HepG2 (cell line): Measurements from ENCODE around the gene FUT6. TPM values are rescaled to one million over a fixed set of nuclear protein-coding genes. Genes with fewer than 3 reads are reported as not detected.

ENCODE experiments used
- CCAR2 ChIP-seq: fragments of 200-400 bp; formaldehyde crosslinking; optimal IDR thresholded peaks from 2 replicates; pipeline ENCODE3; 2018; ENCODE audit warnings: low read depth, mild to moderate bottlenecking, low read length, moderate library complexity
- IRX3 ChIP-seq: sonication (generic); formaldehyde crosslinking; IDR thresholded peaks from 2 replicates; pipeline ENCODE4 v1.8.1; 2023; ENCODE audit warnings: mild to moderate bottlenecking, low read depth, missing genetic modification reagents, borderline replicate concordance
- JUNB ChIP-seq: sonication (generic); formaldehyde crosslinking; IDR thresholded peaks from 2 replicates; pipeline ENCODE4 v1.8.0; 2022; ENCODE audit warnings: missing genetic modification reagents, mild to moderate bottlenecking, borderline replicate concordance
- KAT8 ChIP-seq: IDR thresholded peaks from 2 replicates; pipeline ENCODE4 v1.6.1; 2016; ENCODE audit warnings: missing genetic modification reagents, missing compliant biosample characterization
- MAFG ChIP-seq: sonication (generic); formaldehyde crosslinking; IDR thresholded peaks from 2 replicates; pipeline ENCODE4 v1.5.1; 2020; ENCODE audit warnings: mild to moderate bottlenecking, missing genetic modification reagents
- RORA ChIP-seq: sonication (generic); formaldehyde crosslinking; IDR thresholded peaks from 2 replicates; pipeline ENCODE4 v1.5.0; 2020; ENCODE audit warnings: mild to moderate bottlenecking, missing genetic modification reagents, moderate library complexity
- SP2 ChIP-seq: sonication (generic); formaldehyde crosslinking; IDR thresholded peaks from 2 replicates; pipeline ENCODE4 v1.5.1; 2020; ENCODE audit warnings: mild to moderate bottlenecking, missing genetic modification reagents
- SRSF4 ChIP-seq: fragments of 200-400 bp; formaldehyde crosslinking; IDR thresholded peaks from one replicate; pipeline ENCODE4 v1.6.1; 2018; ENCODE audit warnings: mild to moderate bottlenecking, low read depth, low read length, moderate library complexity; ENCODE audit not compliant: poor library complexity, severe bottlenecking
- TBX2 ChIP-seq: sonication (generic); formaldehyde crosslinking; IDR thresholded peaks from 2 replicates; pipeline ENCODE4 v1.5.0; 2020; ENCODE audit warnings: missing genetic modification reagents, mild to moderate bottlenecking, borderline replicate concordance
- ZC3H4 ChIP-seq: sonication (generic); formaldehyde crosslinking; IDR thresholded peaks from 2 replicates; pipeline ENCODE4 v1.4.0; 2020; ENCODE audit warnings: missing genetic modification reagents, borderline replicate concordance
- ZFP36 ChIP-seq: fragments of 150-350 bp; IDR thresholded peaks from 2 replicates; pipeline ENCODE4 v1.6.1; 2018; ENCODE audit warnings: borderline replicate concordance, low read length, low read depth; ENCODE audit not compliant: partially characterized antibody
- ZNF101 ChIP-seq: sonication (generic); formaldehyde crosslinking; IDR thresholded peaks from 2 replicates; pipeline ENCODE4 v1.4.0; 2020; ENCODE audit warnings: mild to moderate bottlenecking, low read depth, missing genetic modification reagents, borderline replicate concordance
- ZNF30 ChIP-seq: sonication (generic); formaldehyde crosslinking; IDR thresholded peaks from 2 replicates; pipeline ENCODE4 v1.5.0; 2020; ENCODE audit warnings: mild to moderate bottlenecking, missing genetic modification reagents
- ZNF446 ChIP-seq: sonication (generic); formaldehyde crosslinking; IDR thresholded peaks from 2 replicates; pipeline ENCODE4 v1.5.0; 2020; ENCODE audit warnings: mild to moderate bottlenecking, missing genetic modification reagents
- ZNF570 ChIP-seq: sonication (generic); formaldehyde crosslinking; IDR thresholded peaks from 2 replicates; pipeline ENCODE4 v1.4.0; 2020; ENCODE audit warnings: mild to moderate bottlenecking, missing genetic modification reagents, borderline replicate concordance
- ZNF577 ChIP-seq: sonication (generic); formaldehyde crosslinking; IDR thresholded peaks from 2 replicates; pipeline ENCODE4 v1.4.0; 2020; ENCODE audit warnings: mild to moderate bottlenecking, low read depth, missing genetic modification reagents, borderline replicate concordance
- ZNF607 ChIP-seq: sonication (generic); formaldehyde crosslinking; IDR thresholded peaks from 2 replicates; pipeline ENCODE4 v1.5.1; 2020; ENCODE audit warnings: missing genetic modification reagents, mild to moderate bottlenecking, borderline replicate concordance
- ZNF720 ChIP-seq: sonication (generic); formaldehyde crosslinking; IDR thresholded peaks from 2 replicates; pipeline ENCODE4 v1.4.0; 2020; ENCODE audit warnings: missing genetic modification reagents
- polyA plus RNA-seq, 8 experiments: library from polyadenylated mRNA; depleted of rRNA in 3 of 8; stranded (reverse) in 7 of 8; unstranded in 1 of 8; fragments of >200 nt; fragmentation: Illumina TruSeq in 4 of 8; extraction: Trizol in 4 of 8; gene quantifications; 2 replicates each; pipeline versions ENCODE4 v1.2.1 to v1.2.3, GENCODE V29; 2011 to 2016; ENCODE audit warnings: low read depth in 4 of 8, missing spikeins in 1 of 8, mixed read lengths in 1 of 8; ENCODE audit not compliant: insufficient read depth in 1 of 8
- total RNA-seq, 5 experiments: library from RNA; depleted of rRNA; stranded (reverse); fragments of >200 nt; fragmentation: Illumina TruSeq; extraction: Trizol; gene quantifications; 2 replicates each; pipeline ENCODE4 v1.2.3, GENCODE V29; 2016; ENCODE audit warnings: low read depth in 1 of 5
- TF ChIP-seq, protein P1 (sequence below): sonication (generic); formaldehyde crosslinking; IDR thresholded peaks from 2 replicates; pipeline ENCODE4 v1.4.0; 2020; ENCODE audit warnings: missing genetic modification reagents
- TF ChIP-seq, protein P2 (sequence below): sonication (generic); formaldehyde crosslinking; IDR thresholded peaks from 2 replicates; pipeline ENCODE4 v1.9.0; 2022; ENCODE audit warnings: low read depth, missing genetic modification reagents
- TF ChIP-seq, protein P3 (sequence below): IDR thresholded peaks from 2 replicates; pipeline ENCODE4 v1.6.1; 2016; ENCODE audit warnings: control low read depth

Gene FUT6
- total and polyA plus RNA-seq, 2 of the 13 experiments (the other 11 are each of a cell fraction or from before 2014, with no cell fraction given) = 8.2 to 27.7 TPM

DNA sequence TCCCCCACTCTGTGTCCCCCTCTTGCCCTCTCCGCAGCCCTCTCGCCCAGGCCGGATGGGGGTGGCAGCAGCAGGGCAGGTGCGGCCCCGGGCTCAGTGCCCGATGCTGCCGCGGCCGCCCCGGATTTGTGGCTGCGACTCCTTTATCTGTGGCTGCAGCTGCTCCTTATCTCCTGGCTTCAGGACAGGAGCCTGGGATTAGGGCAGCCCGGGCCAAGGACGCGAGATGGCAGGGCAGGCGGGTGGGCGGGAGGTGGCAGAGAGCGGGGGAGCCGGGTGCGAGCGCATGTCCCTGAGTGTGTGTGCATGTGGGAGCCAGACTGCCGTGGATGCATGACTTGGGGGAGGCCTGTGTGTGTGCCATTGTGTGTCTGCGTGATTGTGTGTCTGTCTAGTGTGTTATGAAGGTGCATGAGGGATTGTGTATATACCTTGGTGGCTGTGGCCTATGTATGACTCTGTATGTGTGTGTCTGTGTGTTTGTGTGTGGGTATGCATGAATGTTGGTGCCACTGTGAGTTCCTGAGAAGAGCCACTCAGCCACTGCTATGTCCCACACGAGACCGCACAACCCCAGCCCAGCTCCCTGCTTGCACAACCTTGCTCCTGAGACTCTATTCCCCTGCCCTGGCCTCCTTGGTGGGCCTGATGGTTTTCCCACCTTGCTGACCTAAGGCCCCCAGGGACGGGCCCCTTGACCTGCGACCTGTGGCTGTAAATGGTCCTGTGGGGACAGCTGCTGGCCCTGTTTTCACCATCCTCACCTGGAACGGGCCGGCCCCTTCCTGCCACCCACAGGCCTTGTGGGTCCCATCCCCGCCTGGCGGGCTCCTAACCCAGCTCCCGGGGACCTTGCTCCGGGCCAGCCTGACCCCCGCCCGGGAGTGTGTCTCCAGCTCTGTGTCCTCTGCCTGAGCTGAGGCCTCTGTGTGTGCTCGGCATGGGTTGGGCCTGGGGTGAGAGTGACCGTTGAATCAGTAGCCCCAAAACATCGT lies 40.0 kb downstream of the FUT6 start (continued):
- TF ChIP-seq, protein P1, sequence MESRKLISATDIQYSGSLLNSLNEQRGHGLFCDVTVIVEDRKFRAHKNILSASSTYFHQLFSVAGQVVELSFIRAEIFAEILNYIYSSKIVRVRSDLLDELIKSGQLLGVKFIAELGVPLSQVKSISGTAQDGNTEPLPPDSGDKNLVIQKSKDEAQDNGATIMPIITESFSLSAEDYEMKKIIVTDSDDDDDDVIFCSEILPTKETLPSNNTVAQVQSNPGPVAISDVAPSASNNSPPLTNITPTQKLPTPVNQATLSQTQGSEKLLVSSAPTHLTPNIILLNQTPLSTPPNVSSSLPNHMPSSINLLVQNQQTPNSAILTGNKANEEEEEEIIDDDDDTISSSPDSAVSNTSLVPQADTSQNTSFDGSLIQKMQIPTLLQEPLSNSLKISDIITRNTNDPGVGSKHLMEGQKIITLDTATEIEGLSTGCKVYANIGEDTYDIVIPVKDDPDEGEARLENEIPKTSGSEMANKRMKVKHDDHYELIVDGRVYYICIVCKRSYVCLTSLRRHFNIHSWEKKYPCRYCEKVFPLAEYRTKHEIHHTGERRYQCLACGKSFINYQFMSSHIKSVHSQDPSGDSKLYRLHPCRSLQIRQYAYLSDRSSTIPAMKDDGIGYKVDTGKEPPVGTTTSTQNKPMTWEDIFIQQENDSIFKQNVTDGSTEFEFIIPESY (CRISPR knock-in tag) = no peak
- TF ChIP-seq, protein P2, sequence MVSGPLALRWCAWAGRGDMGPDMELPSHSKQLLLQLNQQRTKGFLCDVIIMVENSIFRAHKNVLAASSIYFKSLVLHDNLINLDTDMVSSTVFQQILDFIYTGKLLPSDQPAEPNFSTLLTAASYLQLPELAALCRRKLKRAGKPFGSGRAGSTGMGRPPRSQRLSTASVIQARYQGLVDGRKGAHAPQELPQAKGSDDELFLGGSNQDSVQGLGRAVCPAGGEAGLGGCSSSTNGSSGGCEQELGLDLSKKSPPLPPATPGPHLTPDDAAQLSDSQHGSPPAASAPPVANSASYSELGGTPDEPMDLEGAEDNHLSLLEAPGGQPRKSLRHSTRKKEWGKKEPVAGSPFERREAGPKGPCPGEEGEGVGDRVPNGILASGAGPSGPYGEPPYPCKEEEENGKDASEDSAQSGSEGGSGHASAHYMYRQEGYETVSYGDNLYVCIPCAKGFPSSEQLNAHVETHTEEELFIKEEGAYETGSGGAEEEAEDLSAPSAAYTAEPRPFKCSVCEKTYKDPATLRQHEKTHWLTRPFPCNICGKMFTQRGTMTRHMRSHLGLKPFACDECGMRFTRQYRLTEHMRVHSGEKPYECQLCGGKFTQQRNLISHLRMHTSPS (CRISPR knock-in tag) = peak; percentile 50
- TF ChIP-seq IRX3 = no peak
- TF ChIP-seq JUNB (CRISPR knock-in tag) = no peak
- TF ChIP-seq ZNF30 (CRISPR knock-in tag) = no peak
- TF ChIP-seq ZFP36 = no peak
- no peak for TF ChIP-seq MAFG (CRISPR knock-in tag)
- TF ChIP-seq CCAR2 = no peak
- TF ChIP-seq SRSF4 = no peak
- TF ChIP-seq, protein P3, sequence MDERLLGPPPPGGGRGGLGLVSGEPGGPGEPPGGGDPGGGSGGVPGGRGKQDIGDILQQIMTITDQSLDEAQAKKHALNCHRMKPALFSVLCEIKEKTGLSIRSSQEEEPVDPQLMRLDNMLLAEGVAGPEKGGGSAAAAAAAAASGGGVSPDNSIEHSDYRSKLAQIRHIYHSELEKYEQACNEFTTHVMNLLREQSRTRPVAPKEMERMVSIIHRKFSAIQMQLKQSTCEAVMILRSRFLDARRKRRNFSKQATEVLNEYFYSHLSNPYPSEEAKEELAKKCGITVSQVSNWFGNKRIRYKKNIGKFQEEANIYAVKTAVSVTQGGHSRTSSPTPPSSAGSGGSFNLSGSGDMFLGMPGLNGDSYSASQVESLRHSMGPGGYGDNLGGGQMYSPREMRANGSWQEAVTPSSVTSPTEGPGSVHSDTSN (CRISPR knock-in tag) = no peak
- no peak for TF ChIP-seq KAT8 (CRISPR knock-in tag)
- no peak for TF ChIP-seq ZNF446 (CRISPR knock-in tag)
- TF ChIP-seq ZC3H4 (CRISPR knock-in tag) = no peak
- TF ChIP-seq ZNF570 (CRISPR knock-in tag) = no peak
- TF ChIP-seq RORA (CRISPR knock-in tag) = no peak
- no peak for TF ChIP-seq ZNF577 (CRISPR knock-in tag)
- TF ChIP-seq SP2 (CRISPR knock-in tag) = no peak
- no peak for TF ChIP-seq ZNF720
- peak; percentile 71 for TF ChIP-seq TBX2
- no peak for TF ChIP-seq ZNF101 (CRISPR knock-in tag)
- no peak for TF ChIP-seq ZNF607 (CRISPR knock-in tag)
